OCI-LY7 (cell line): ENCODE measurements around the gene MDGA2.

Source experiments
- CTCF ChIP-seq: fragments of 200-600 bp; sonication (generic); conservative IDR thresholded peaks from 2 replicates; pipeline ENCODE4 v1.5.1; 2014; ENCODE audit warnings: mild to moderate bottlenecking, antibody characterized with exemption, low read length, moderate library complexity, mixed read lengths
- EZH2phosphoT487 ChIP-seq: fragments of 200-600 bp; sonication (generic); IDR thresholded peaks from 2 replicates; pipeline ENCODE4 v1.6.1; 2018; ENCODE audit warnings: low read depth, borderline replicate concordance, mild to moderate bottlenecking, mixed run types, antibody characterized with exemption, low read length, moderate library complexity, mixed read lengths

- TF ChIP-seq CTCF, result no peak
- no peak for TF ChIP-seq EZH2phosphoT487
These were observed 711.0 kb downstream of the MDGA2 start for GRCh38 chr14:46964378-46964777.
